OCI-LY1 (cell line): ENCODE measurements around the gene ADAMTS17.

ENCODE experiments used
- H2AFZ ChIP-seq: fragments of 200-600 bp; sonication (generic), shearing (Covaris generic); 2 replicates; pipeline ENCODE4 v1.6.0; 2014; ENCODE audit warnings: antibody characterized with exemption, mild to moderate bottlenecking, low read length
- H3F3A ChIP-seq: fragments of 200-600 bp; sonication (generic), shearing (Covaris generic); 2 replicates; pipeline ENCODE4 v1.6.0; 2014; ENCODE audit warnings: mild to moderate bottlenecking, antibody characterized with exemption, low read length, moderate library complexity; ENCODE audit not compliant: insufficient read depth
- H3K27ac ChIP-seq: fragments of 200-600 bp; sonication (generic); 2 replicates; pipeline ENCODE4 v1.5.1; 2014; ENCODE audit warnings: low read length, mixed run types, mild to moderate bottlenecking, low read depth; ENCODE audit not compliant: poor library complexity, severe bottlenecking
- H3K27me3 ChIP-seq: fragments of 200-600 bp; sonication (generic); 2 replicates; pipeline ENCODE4 v1.6.0; 2014; ENCODE audit warnings: antibody characterized with exemption, mild to moderate bottlenecking, low read length, moderate library complexity; ENCODE audit not compliant: insufficient read depth
- H3K36me3 ChIP-seq: fragments of 200-600 bp; sonication (generic); 2 replicates; pipeline ENCODE4 v1.6.1; 2014; ENCODE audit warnings: mild to moderate bottlenecking, antibody characterized with exemption, low read length, moderate library complexity, mixed read lengths; ENCODE audit not compliant: insufficient read depth
- H3K4me1 ChIP-seq: fragments of 200-600 bp; sonication (generic); 2 replicates; pipeline ENCODE4 v1.5.1; 2014; ENCODE audit warnings: mild to moderate bottlenecking, low read length, moderate library complexity; ENCODE audit not compliant: insufficient read depth, severe bottlenecking
- H3K4me2 ChIP-seq: fragments of 200-600 bp; sonication (generic), shearing (Covaris generic); 2 replicates; pipeline ENCODE4 v1.6.1; 2014; ENCODE audit warnings: low read length
- H3K4me3 ChIP-seq: fragments of 200-600 bp; sonication (generic); 2 replicates; pipeline ENCODE4 v1.5.1; 2014; ENCODE audit warnings: low read length, low read depth, mild to moderate bottlenecking, mixed read lengths; ENCODE audit not compliant: poor library complexity, severe bottlenecking
- H3K79me2 ChIP-seq: fragments of 200-600 bp; shearing (Covaris generic); 2 replicates; pipeline ENCODE4 v1.6.1; 2016; ENCODE audit warnings: mixed run types, low read length, mixed read lengths; ENCODE audit not compliant: insufficient read depth
- H3K9ac ChIP-seq: fragments of 200-600 bp; sonication (generic), shearing (Covaris generic); 2 replicates; pipeline ENCODE4 v1.6.1; 2014; ENCODE audit warnings: mild to moderate bottlenecking, low read length, mixed read lengths
- H3K9me2 ChIP-seq: fragments of 200-600 bp; sonication (generic), shearing (Covaris generic); 2 replicates; pipeline ENCODE4 v1.6.1; 2014; ENCODE audit warnings: low read depth, mild to moderate bottlenecking, low read length, mixed read lengths
- H3K9me3 ChIP-seq: fragments of 200-600 bp; shearing (Covaris generic); 2 replicates; pipeline ENCODE4 v1.6.1; 2014; ENCODE audit warnings: low read length, mixed read lengths
- H4K20me1 ChIP-seq: fragments of 200-600 bp; sonication (generic), shearing (Covaris generic); 2 replicates; pipeline ENCODE4 v1.6.0; 2016; ENCODE audit warnings: mild to moderate bottlenecking, low read length; ENCODE audit not compliant: insufficient read depth
- CTCF ChIP-seq: fragments of 200-600 bp; sonication (generic), shearing (Covaris generic); IDR thresholded peaks from 2 replicates; pipeline ENCODE4 v1.5.1; 2017; ENCODE audit warnings: mild to moderate bottlenecking, antibody characterized with exemption, low read length, moderate library complexity, mixed read lengths
- EZH2 ChIP-seq: fragments of 200-600 bp; sonication (generic), shearing (Covaris generic); IDR thresholded peaks from 2 replicates; pipeline ENCODE4 v1.8.0; 2017; ENCODE audit warnings: borderline replicate concordance, mixed run types, mild to moderate bottlenecking, antibody characterized with exemption, low read length, moderate library complexity, mixed read lengths

The ADAMTS17 gene

GRCh38 chr15:100277087-100277855 is 64.5 kb downstream of the ADAMTS17 start:
- TF ChIP-seq EZH2 (no peak), CTCF (no peak)
- Histone ChIP-seq H3K9me3 (peaks cover 11% of the 10 kb centered on the region), H3K27ac (no peak overlapping the region), H3K27me3 (no peaks in the 10 kb centered on the region), H4K20me1 (no peaks in the 10 kb centered on the region), H3K79me2 (no peaks in the 10 kb centered on the region), H3K4me3 (no peak overlapping the region), H2AFZ (no peak overlapping the region), H3F3A (no peaks in the 10 kb centered on the region), H3K4me2 (no peak overlapping the region), H3K9ac (no peak overlapping the region), H3K9me2 (no peaks in the 10 kb centered on the region), H3K36me3 (no peaks in the 10 kb centered on the region), H3K4me1 (no peaks in the 10 kb centered on the region)

GRCh38 chr15:100276506-100276905 is 65.3 kb downstream of the ADAMTS17 start:
- Histone ChIP-seq H3K9me2 (no peaks in the 10 kb centered on the region), H3K9me3 (peaks cover 11% of the 10 kb centered on the region), H3F3A (no peaks in the 10 kb centered on the region), H3K27me3 (no peaks in the 10 kb centered on the region), H3K4me3 (no peak overlapping the region), H4K20me1 (no peaks in the 10 kb centered on the region), H3K4me1 (no peaks in the 10 kb centered on the region), H2AFZ (no peak overlapping the region), H3K27ac (no peak overlapping the region), H3K79me2 (no peaks in the 10 kb centered on the region), H3K36me3 (no peaks in the 10 kb centered on the region), H3K4me2 (no peak overlapping the region), H3K9ac (no peak overlapping the region)
- no peak for TF ChIP-seq CTCF

GRCh38 chr15:100275641-100276040 is 66.1 kb downstream of the ADAMTS17 start:
- no peak for TF ChIP-seq CTCF
- no peak overlapping the region for H3K27ac ChIP-seq
- no peak overlapping the region for H3K4me3 ChIP-seq
- H4K20me1 ChIP-seq = no peaks in the 10 kb centered on the region
- H3K9me2 ChIP-seq = no peaks in the 10 kb centered on the region
- H3K36me3 ChIP-seq = no peaks in the 10 kb centered on the region
- H3K9me3 ChIP-seq = peaks cover 11% of the 10 kb centered on the region
- H3K27me3 ChIP-seq = no peaks in the 10 kb centered on the region
- H3K9ac ChIP-seq = no peak overlapping the region
- H3F3A ChIP-seq = no peaks in the 10 kb centered on the region
- no peaks in the 10 kb centered on the region for H3K79me2 ChIP-seq
- no peak overlapping the region for H2AFZ ChIP-seq
- no peak overlapping the region for H3K4me2 ChIP-seq
- H3K4me1 ChIP-seq = no peaks in the 10 kb centered on the region
